ENCODE data around the gene NLRC3. TPM values are rescaled to one million over a fixed set of nuclear protein-coding genes. Genes with fewer than 3 reads are reported as not detected.

NLRC3 gene
- total RNA-seq, 1 experiment from 2014 or later, result 0.26 TPM

DNA sequence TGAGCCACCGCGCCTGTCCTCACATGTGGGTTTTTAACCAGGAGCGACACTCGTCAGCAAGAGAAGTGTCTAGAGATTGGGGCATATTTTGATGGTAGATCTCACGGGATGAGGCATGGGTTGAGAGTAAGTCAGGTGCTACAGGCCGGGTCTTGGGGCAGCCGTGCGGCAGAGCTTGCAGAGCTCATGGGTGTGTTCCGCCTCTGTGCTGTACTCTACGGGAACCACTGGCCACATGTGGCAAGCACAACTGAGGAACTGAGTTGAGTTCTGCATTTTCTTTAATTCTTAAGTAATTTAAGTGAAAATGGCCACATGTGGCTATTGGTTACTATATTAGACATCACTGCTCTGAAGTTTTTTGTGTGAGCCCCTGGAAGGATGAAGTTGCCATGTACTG, 66.8 kb downstream of the NLRC3 start:
- Histone ChIP-seq H3K27me3 (ENCODE audit: control insufficient read depth, insufficient read depth, low read length) (no peaks in the 10 kb centered on the region), H3K4me1 (ENCODE audit: control insufficient read depth, insufficient read depth, low read length) (no peaks in the 10 kb centered on the region), H3K27ac (ENCODE audit: low read length) (no peak overlapping the region), H3K9me3 (ENCODE audit: control insufficient read depth, insufficient read depth, low read depth, low read length) (no peaks in the 10 kb centered on the region), H3K4me3 (ENCODE audit: low read depth in 2 of 2, low read length in 2 of 2) (no peak overlapping the region), H3K36me3 (ENCODE audit: control insufficient read depth, insufficient read depth, low read length) (0 out of 2 replicates have a peak, but pooled peaks cover 2% of the 10 kb centered on the region)
- BruUV-seq (replicated peaks), result no TSS peak
- no peak for ATAC-seq
- TF ChIP-seq SIN3A (IDR thresholded peaks at IDR 0.05; ENCODE audit: borderline replicate concordance, insufficient read depth, low read depth, low read length), result no peak
- TF ChIP-seq TCF7L2 (IDR thresholded peaks at IDR 0.05; ENCODE audit: low read depth, low read length), result no peak
- no peak for TF ChIP-seq POLR2AphosphoS5 (IDR thresholded peaks at IDR 0.05; ENCODE audit: low read depth, low read length)
- TF ChIP-seq, protein P1, sequence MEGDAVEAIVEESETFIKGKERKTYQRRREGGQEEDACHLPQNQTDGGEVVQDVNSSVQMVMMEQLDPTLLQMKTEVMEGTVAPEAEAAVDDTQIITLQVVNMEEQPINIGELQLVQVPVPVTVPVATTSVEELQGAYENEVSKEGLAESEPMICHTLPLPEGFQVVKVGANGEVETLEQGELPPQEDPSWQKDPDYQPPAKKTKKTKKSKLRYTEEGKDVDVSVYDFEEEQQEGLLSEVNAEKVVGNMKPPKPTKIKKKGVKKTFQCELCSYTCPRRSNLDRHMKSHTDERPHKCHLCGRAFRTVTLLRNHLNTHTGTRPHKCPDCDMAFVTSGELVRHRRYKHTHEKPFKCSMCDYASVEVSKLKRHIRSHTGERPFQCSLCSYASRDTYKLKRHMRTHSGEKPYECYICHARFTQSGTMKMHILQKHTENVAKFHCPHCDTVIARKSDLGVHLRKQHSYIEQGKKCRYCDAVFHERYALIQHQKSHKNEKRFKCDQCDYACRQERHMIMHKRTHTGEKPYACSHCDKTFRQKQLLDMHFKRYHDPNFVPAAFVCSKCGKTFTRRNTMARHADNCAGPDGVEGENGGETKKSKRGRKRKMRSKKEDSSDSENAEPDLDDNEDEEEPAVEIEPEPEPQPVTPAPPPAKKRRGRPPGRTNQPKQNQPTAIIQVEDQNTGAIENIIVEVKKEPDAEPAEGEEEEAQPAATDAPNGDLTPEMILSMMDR (IDR thresholded peaks at IDR 0.05), result no peak
- no peak for TF ChIP-seq REST (IDR thresholded peaks at IDR 0.05; ENCODE audit: insufficient read depth in 1 of 2, low read depth in 2 of 2, low read length in 1 of 2)
- ChIA-PET POLR2A (no interaction called here), CTCF (no interaction called here)
- in situ Hi-C loops (cut with HindIII; ENCODE audit: low pct_unique_long_range_greater_than_20kb, low sequenced_read_pairs), result no loop called here
- no peak for DNase-seq (ENCODE audit: low read depth, low spot score)
- intact Hi-C loops (cut with micrococcal nuclease; ENCODE audit: unreplicated experiment), result no loop called here

DNA sequence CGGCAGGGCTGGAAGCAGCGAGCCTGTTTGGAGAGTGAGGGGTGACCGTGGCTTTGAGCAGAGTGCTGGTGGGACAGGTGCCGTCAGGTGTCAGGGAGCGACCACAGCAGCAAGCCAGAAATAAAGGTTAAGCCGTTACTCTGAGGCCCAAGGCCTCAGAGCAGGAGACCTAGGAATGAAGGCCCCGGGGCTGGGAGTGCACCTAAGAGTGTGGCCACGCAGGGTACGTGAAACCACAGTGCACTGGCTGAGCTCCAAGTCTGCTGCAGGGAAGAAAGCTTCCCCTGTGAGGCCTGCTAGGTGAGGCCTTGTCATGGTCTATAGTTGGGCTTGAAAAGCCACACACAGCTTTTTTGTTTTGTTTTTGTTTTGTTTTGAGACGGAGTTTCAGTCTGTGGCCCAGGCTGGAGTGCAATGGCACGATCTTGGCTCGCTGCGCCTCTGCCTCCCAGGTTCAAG, 67.7 kb downstream of the NLRC3 start:
- Histone ChIP-seq H3K4me3 (ENCODE audit: low read depth in 2 of 2, low read length in 2 of 2) (no peak overlapping the region), H3K36me3 (ENCODE audit: control insufficient read depth, insufficient read depth, low read length) (0 out of 2 replicates have a peak, but pooled peaks cover 2% of the 10 kb centered on the region), H3K4me1 (ENCODE audit: control insufficient read depth, insufficient read depth, low read length) (no peaks in the 10 kb centered on the region), H3K27ac (ENCODE audit: low read length) (no peak overlapping the region), H3K27me3 (ENCODE audit: control insufficient read depth, insufficient read depth, low read length) (no peaks in the 10 kb centered on the region), H3K9me3 (ENCODE audit: control insufficient read depth, insufficient read depth, low read depth, low read length) (no peaks in the 10 kb centered on the region)
- intact Hi-C loops (cut with micrococcal nuclease; ENCODE audit: unreplicated experiment) (no loop called here), in situ Hi-C loops (cut with HindIII; ENCODE audit: low pct_unique_long_range_greater_than_20kb, low sequenced_read_pairs) (no loop called here)
- POLR2A ChIA-PET, result no interaction called here
- BruUV-seq (replicated peaks), result no TSS peak
- no peak for ATAC-seq
- no peak for DNase-seq (ENCODE audit: low read depth, low spot score)
- TF ChIP-seq REST (IDR thresholded peaks at IDR 0.05; ENCODE audit: insufficient read depth in 1 of 2, low read depth in 2 of 2, low read length in 1 of 2) (no peak), POLR2AphosphoS5 (IDR thresholded peaks at IDR 0.05; ENCODE audit: low read depth, low read length) (no peak), SIN3A (IDR thresholded peaks at IDR 0.05; ENCODE audit: borderline replicate concordance, insufficient read depth, low read depth, low read length) (no peak), TCF7L2 (IDR thresholded peaks at IDR 0.05; ENCODE audit: low read depth, low read length) (no peak)
- TF ChIP-seq, protein P1 (IDR thresholded peaks at IDR 0.05), result no peak
- CTCF ChIA-PET, result no interaction called here

All from Panc1 (cell line).